KBM-7 (cell line): ENCODE results near the gene KIAA1549.
"Not testable (repeated sequence)": the region's sequence is repeated elsewhere in the genome, so short reads cannot be mapped to it uniquely, and the experiment has no call there.

ENCODE experiments used
- DNase-seq: peaks from one replicate; pipeline ENCODE4 v3.0.0-alpha.2; 2015
- in situ Hi-C: fragments of 300-500 bp; cut with MboI; formaldehyde crosslinking; loops from 2 replicates; pipeline ENCODE4 v1.14.3; 2020; ENCODE audit warnings: low sequenced_read_pairs, low pct_unique_long_range_greater_than_20kb, mixed read lengths

Gene KIAA1549

DNA sequence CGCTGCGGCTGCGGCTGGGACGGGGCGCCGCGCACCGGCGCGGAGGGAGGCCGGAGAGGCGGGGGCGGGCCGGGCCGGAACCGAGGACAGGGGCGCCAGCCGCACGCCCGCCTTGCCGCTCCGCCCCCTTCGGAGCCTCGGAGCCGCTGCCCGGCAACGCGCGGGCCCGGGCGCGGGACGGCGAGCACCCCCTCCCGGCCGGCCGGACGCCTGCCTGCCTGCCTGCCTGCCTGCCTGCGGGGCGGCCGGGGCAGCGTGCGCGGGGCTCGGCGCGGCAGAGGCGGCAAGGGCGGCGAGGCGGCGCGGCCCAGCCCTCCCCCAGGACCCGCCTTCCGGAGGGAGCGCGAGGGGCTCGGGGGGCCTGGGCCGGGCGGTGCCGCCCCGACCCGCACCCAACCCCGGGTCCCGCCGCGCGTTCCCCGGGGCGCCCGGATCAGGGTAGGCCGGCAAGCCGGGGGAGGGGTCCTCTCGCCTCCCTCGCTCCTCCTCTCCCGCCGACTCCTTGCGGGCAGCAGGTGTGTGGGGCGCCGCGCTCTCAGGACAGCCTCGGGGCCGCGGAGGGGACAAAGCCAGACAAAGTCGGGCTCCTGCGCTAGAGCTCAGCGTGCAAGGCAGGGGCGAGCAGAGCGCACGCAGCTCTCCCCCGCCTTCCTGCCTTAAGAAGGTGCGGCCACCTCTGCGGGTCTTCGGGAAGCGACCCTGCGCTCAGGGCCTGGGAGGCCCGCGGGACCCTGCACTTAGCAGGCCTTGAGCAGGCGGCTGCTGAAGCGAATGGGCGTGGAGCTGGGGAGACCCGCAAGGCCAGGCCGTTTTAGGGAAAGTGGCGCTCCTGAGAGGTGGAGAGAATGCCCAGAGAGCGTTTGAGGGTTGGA lies at the start of gene KIAA1549:
KIAA1549 (minus strand) TSS at position 58 of the 872 bp plus-strand sequence. CDS start 120 bp downstream, outside the sequence.
- in situ Hi-C loops = no loop called here
- DNase-seq = peak; percentile 77

DNA sequence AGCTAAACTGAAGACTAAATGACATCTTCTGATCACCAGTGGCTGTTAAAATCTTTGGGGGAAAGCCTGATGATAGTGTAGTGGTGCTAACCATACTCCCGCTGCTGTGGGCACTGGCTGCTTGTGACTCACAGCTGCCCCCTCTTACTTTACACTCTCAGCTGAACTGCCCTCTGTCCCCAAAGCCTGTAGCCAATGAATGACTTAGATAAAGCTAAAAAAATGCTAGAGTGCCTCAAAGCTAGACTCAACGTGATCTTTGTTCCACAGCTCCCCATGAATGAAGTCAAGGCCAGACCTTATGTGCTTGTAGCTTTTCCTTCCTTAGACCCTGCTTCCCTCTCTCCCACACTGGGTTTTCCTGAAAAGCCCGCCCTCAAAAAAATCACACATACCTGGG lies 48.2 kb upstream of the KIAA1549 start:
- no peak for DNase-seq
- in situ Hi-C loops = no loop called here

DNA sequence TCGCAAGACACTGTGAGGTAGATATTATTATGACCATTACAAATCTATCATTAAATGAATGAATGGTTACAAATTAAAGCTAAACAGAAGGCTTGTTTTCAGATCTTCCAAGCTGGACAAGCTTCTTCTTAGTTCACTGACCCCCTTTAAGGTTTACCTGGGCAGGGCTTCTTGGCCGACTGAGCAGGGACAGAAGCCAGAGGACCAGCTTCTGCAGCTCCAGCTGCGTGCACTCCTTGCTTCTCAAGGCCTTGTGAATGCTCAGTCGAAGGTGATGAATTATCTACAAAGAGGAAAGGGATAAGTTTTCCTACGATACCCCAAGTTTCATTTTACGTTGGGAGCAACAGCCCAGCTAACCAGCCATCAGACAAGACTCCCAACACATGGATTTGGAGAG lies 45.4 kb upstream of the KIAA1549 start:
- no peak for DNase-seq
- in situ Hi-C loops = no loop called here

DNA sequence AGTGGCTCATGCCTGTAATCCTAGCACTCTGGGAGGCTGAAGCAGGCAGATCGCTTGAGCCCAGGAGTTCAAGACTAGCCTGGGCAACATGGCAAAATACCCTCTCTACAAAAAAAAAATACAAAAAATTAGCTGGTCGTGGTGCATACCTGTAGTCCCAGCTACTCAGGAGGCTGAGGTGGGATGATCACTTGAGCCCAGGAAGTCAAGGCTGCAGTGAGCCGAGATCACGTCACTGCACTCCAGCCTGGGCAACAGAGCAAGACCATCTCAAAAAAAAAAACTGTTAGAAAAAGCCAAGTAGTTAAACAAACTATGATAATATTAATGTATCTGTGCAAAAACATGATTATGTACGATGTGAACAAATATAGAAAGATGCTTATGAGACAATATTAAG lies 44.7 kb upstream of the KIAA1549 start:
- DNase-seq, in situ Hi-C loops: not testable (repeated sequence)

DNA sequence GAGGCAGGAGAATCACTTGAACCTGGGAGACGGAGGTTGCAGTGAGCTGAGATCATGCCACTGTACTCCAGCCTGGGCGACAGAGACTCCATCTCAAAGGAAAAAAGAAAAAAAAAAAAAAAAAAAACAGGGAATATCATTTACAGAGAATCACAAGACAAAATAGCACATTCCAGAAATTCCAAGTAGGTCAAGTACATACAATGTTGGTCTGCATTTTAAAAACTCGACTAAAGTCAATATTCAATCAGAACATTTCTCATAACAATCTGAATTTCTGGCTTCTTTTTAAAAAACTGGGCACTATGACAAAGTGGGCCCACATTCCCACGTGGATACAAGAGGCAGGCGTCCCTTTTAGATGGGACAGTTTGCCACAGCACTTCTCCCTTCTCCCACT lies 41.9 kb upstream of the KIAA1549 start:
- no peak for DNase-seq
- in situ Hi-C loops = no loop called here

DNA sequence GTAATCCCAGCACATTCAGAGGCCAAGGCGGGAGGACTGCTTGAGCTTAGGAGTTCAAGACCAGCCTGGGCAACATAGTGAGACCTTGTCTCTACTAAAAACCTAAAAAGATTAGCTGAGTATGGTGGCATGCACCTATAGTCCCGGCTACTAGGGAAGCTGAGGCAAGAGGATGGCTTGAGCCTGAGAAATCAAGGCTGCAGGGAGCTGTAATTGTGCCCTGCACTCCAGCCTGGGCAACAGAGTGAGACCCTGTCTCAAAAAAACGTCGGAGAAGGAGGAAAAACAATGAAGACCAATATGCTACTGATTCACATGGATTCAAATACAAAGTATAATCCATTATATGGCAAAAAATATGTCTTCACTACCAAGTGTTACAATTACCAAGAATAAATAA lies 41.1 kb upstream of the KIAA1549 start:
- in situ Hi-C loops = no loop called here
- no peak for DNase-seq

DNA sequence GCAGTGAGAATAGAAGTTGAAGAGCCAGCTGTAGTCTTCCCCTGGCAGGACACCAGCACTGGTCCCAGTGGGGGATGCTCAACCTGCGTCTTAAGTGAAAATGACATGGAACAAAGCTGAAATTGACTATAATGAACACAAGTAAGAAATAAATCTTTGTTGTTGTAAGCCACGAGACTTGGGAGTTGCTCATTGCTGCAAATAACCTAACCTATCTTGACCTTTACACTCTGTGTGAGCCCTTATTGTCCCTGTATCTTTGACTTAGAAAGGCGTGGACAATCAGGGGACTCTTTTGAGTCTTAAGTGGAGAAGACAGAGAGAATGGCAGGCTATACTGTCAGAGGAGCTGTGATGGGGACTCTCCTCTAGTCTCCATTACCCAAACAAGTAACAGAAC lies 37.7 kb upstream of the KIAA1549 start:
- DNase-seq = no peak
- in situ Hi-C loops = no loop called here

DNA sequence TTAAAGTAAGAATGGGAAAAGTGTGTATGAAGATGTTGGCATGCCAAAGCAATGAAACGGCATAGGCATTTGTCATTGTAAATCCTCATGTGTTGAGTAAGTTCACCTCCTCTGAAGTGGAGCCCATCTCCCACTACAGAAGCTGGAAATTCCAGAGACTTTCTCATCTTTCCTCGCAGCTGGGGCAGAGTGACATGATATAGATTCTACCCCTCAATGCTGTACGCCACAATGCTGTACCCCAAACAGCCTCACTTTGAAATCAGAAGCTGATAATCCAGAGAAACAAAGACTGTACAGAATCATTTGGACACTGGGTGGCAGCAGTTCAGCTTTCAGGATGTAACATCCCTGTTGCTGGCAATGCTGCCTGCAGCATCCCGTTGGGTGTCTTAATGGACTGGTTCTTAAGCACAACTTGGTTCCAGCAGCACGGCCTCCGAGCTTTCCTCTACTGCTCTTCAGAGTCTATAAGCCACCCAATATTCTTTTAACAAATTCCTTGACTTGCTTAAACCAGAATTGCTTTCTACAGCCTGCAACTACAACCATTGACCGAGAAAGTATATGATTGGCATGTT lies 35.8 kb upstream of the KIAA1549 start:
- peak; percentile 70 for DNase-seq
- in situ Hi-C loops = no loop called here

DNA sequence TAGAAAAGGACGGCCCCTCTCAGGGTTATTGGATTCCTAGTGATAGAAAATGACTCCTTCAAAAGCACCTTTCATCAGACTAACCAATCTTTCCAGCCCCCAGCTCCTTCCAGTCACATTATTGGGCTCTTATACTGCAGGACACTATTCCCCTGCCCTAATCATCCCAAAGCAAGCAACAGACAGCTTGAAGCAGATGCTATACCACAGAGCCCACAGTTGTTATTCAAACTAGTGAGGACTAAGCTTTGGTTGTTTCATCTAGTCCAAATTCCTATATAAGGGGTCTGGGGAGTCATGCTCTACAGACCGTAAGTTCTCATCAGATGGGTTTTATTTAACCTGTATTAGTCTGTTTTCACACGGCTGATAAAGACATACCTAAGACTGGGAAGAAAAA lies 30.2 kb upstream of the KIAA1549 start:
- in situ Hi-C loops = no loop called here
- no peak for DNase-seq

DNA sequence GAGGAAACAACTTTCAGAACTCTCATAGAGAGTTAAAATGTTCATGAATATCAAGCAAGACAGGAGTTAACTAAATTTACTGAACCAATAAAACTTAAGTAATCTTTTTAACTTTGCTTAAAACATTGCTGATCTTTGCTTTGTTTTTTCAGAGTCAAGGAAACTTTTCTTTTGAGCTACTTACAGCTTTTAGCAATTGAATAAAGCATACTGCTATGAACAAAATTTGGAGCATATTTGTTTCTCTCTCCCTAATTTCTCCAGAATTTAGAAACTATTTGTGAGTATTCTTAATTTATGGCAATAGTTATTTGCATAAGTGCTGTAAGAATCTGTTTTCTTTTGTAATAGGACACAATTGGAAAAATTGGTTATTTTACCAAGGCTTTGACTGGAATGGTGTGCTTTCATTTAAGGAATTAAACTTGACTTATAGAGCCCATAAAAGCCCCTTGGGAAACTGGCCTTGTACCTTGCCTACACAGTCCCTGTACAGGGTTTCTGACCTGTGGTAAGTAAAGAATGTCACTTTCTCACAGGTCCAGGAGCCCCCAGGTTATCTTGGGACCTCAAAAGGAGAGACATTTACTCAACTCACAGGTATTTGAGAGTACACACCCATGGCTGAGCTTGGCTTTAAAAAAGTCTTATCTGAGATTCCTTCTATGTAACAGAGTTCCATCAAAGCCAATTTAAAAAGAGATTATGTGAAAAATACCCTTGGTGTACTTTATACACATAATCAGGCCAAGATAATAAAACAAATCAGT lies 23.3 kb upstream of the KIAA1549 start:
- in situ Hi-C loops = no loop called here

DNA sequence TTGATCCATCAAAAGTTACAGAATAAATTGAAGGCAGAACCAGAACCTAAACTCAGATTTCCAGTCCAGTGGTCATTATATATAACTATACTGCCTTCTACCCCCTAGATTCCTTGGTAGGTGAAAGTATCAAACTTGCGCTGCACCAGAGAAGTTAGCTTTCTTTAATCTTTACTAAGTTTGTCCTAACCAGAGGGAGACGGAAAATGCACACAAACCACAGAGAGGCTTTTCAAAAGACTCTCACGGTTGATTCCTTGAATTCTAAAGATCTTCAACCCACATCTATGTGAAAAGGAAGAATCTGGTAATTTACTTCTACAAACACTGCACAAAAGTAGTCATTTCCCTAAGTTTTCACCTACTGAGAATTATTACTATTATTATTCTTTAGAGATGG lies 18.2 kb upstream of the KIAA1549 start:
- DNase-seq = no peak
- in situ Hi-C loops = no loop called here

More for the DNA sequence above, 23.3 kb upstream of the KIAA1549 start:
- no peak for DNase-seq

DNA sequence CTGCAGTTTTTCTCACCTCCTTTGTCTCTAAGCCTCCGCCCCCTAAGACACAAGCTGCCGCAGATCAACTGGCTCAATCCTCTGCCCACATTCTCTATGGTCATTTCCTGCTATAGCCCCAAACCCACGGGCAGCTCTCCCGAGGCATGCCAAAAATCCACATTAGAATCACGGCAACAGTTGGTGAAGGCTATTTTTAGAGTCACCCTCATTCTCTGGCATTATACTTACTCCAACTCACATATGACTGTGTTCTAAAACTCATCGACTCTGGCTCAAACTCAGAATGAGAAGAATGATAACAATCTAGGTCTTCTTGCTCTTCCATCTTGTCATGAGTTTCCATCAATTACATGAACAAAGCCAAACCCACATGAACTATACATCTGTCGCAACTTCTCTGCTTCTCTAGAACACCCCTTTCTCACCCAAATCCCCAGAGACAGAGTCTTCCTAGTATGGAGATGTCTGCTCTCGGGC lies 10.9 kb upstream of the KIAA1549 start:
- in situ Hi-C loops = no loop called here
- DNase-seq = no peak

DNA sequence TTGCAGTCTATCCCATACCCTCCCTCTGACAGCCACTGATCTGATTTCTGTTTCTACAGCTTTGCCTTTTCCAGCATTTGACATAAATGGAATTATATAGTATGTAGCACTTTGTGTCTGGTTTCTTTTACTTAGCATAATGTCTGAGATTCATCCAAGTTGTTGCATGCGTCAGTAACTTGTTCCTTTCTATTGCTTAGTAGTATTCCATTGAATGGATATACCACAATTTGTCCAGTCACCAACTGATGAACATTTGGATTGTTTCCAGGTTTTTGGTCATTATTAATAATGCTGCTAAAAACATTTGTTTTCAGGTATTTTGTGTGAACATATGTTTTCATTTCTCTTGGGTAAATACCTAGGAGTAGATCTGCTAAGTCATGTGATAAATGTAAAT lies 6.5 kb upstream of the KIAA1549 start:
- in situ Hi-C loops = no loop called here

DNA sequence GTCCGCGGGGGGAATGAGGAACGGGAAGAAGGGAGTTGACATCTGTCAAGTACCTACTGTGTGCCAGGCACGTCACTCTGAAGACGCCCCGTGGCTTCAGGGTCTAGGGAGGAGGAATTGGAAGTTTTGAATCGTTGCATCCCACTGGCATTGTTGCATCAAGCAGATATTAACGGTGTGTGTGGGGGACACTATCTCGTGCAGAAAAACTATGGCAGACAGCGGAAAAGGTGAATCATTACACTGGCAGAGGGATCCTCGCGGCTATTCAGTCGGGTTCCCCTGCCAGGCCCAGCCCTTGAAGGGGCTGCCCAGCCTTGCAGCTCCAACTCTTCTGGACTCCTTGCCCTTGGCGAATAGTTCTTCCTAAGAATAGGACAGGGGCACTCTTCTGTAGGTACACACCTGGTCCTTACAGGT lies 1.0 kb upstream of the KIAA1549 start:
- DNase-seq = no peak
- in situ Hi-C loops = no loop called here

More for the DNA sequence above, 6.5 kb upstream of the KIAA1549 start:
- no peak for DNase-seq

DNA sequence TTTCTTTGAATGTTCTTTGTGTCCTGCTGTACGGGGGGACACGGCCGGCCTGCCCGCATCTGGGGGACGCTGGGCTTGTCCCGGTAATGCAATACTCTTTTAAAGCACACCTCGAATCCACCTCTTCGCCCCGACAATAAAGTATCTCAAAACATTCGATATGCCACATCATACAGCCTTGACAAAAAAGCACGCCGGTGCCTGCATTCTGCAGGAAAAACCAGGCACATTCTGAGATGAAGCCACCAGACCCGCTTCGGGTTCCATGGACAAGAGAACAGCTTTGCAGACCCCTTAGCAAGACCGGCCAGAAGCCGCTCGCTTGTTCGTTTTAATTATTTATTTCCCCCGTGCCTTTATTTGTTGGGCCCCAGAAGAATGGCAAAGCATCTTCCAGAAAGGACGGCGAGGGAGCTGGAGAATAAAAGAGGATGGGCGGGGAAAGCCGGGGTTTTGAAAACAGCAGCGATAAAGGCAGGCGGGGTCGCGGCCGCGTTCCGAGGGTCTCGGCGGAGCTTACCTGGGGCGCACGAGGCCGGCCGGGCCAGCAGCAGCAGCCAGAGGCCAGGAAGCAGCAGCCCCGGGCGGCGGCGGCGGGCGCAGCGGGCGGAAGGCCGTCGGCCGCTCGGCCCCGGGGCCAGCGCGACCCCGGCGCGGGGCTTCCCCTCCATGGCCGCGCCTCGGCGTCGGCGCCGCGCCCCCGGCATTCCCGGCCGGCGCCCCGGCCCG lies 462 bp downstream of the KIAA1549 start:
- DNase-seq = peak; percentile 44
- in situ Hi-C loops = no loop called here

DNA sequence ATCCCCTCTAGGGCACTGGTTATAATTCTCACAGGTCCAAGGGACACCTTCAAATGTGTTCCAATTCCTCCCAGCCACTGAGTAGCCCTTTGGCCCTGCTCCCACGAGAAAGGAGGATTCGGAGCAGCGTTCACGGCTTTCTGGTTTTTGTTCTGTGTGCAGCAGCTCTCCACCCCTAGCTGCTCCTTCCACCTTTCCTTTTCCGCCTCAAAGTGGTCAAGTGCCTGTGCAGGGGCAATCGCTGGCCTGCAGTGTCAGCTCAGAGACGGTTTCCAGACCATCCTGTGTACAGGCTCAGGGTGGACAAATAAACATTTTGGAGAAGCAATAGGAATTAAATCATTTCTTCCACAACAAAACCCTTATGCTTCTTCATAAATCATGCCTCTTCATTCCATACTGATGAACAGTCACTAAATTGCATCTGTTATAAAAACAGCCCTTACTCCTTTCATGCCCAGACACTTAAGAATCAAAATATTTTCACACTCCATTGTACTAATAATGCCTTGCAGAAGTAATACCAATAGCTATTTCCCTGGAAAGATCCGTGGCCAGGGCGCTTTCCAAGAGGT lies 1.1 kb downstream of the KIAA1549 start:
- no peak for DNase-seq
- in situ Hi-C loops = no loop called here

DNA sequence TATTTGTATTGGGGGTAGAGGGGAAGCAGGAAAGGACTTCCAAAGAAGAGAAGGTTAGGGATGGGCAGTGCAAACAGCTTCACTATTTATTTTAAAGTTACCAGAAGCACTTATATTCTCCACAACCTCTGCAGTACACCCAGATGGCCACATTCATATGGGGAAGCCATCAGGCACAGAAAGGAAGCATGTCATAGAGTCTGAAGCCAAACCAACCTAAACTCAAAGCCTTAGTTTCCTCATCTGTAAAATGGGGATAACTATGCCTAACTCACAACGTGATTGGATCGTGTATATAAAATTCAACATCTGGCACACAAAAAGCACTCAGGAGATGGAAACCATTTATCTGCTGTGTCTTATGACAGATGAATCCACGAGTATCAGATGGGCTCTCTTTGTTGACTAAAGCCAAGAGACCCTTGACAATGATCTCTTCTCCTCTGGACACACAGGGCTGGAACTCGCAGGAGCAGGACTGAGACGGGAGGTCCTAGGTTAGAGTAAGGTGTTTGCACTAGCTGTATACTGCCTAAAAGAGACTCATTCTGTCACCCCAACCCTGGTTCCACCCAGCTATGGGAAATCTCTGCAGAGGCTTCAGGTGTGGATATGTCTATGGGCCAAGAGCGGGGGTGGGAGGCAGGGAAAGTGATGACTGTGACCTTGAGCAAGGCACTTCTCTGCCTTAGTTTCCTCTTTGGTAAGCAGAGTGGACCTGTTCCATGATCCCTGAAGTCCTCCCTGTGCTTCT lies 1.8 kb downstream of the KIAA1549 start:
- peak; percentile 61 for DNase-seq
- in situ Hi-C loops = no loop called here

DNA sequence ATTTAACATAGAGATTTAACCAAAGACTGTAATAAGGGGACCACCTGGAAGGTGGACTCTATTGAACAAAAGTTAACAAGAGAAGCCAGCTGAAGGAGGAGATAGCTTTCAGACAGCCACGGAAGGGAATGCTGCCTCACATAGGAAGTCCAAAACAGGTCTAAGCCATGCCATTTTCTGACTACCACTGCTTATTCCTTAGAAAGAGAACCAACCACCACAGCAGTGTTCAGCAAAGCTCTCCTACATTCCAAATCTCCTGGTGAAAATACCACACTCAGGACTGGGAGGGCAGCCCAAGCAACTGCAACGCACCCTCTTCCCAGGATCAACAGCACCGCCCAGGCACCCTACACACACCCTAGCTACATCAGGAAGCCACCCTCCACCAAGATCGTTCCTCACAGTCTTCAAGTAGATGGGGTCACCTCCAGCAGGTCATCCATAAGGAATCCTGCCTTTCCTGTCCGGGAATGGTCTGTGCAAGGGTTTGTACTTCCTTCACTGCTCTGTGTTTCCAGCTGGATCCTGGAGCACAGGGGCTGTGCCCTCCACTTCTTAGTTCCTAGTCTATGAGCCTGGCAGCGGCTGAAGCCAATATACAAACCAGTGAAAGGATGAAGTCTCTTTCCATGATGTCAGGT lies 2.5 kb downstream of the KIAA1549 start:
- in situ Hi-C loops = no loop called here
- DNase-seq = no peak
